ENCODE measurements around the gene PLCE1.
"Not testable (repeated sequence)": the region's sequence is repeated elsewhere in the genome, so short reads cannot be mapped to it uniquely, and the experiment has no call there.

Gene PLCE1

DNA sequence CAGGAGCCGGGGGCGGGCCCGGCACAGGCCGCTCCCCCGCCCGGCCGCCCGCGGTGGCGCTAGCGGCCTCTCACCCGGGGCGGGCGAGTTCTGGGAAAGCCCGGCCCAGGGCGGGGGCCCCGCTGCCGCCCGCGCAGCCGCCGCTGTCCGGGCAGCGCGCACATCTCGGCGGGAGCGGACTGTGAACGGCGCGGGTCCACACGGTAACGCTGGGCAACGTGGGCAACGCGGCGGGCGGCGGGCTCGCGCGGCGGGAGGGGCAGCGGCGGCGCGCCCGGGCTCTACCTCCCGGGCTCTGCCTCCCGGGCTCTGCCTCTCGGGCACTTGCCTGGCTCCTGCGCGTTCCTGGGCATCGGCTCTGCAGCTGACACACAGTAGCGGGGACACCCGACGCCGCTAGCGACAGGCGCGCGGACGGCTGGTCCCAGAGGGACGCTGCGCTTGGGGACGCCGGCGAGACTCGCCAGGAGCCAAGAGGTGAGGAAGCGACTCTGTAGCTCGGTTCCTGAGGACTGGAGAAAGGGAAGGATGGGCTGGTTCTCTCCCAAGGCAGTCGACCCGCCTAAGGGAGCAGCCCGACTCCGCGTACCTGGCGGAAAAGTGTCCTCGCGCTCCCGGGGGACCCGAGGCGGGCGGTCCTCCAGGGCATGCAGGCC is at the start of gene PLCE1:
Gene PLCE1, plus strand, starts transcription at position 150 of the 656 bp plus-strand sequence. CDS start 37,116 bp downstream, outside the sequence.
- no peak for DNase-seq (ENCODE audit: low read depth in 2 of 2)

DNA sequence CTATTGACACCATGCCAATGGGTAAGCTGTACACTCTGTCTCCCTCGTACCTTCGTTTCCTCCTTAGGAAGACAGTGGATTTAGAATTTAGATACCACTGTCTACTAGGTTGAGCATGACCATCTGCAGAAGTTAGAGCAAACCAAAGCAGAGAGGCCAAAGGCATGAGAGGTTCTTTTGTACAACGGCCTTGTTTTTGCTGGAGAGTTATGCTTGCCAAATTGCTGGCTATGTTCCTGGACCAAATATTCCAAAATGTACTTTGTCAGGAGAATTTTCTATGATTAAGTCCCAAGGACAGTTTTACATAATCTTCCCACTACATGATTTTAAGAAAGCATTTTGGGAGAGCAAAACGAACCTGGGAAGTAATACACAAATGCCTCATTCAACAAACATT is 47.9 kb upstream of the PLCE1 start:
- no peak for DNase-seq (ENCODE audit: low read depth in 2 of 2)

DNA sequence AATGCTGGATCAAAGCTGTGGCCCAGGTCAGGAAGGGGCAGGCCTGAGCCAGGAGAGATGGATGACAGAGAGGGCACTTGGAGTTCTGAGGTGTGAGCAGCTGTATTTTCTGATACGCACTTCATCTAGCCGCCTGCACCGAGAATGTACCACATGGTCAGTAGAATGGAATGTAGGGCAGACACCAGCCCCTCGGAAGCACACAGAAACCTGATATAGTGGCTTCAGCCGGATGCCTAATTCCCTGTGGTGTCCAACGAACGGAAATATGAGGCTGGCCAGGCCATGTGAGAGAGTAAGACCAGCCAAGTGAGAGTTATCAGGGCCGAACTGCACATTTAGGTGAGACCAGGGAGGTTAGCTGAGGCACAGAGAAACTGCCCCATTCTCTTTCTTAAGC is 46.7 kb upstream of the PLCE1 start:
- DNase-seq (ENCODE audit: low read depth in 2 of 2) = no peak

DNA sequence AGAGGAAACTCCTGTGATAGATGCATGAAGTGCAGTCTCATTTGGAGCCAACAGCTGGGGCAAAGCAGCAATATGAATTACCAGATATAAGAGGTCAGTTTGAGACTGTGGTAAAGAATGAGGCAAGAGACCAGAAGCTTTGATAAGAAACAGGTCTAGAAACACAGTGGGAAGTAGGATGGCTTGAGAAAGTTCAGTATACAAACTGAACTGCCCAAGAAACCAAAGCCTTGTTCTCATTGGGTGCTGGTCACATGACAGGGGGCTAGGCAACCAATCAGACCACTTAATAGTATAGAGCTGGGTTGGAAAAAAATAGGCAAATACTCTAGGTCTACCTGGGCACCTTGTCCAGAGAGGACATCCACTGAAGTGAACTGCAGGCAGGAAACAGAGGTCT is 46.2 kb upstream of the PLCE1 start:
- DNase-seq (ENCODE audit: low read depth in 2 of 2) = no peak

DNA sequence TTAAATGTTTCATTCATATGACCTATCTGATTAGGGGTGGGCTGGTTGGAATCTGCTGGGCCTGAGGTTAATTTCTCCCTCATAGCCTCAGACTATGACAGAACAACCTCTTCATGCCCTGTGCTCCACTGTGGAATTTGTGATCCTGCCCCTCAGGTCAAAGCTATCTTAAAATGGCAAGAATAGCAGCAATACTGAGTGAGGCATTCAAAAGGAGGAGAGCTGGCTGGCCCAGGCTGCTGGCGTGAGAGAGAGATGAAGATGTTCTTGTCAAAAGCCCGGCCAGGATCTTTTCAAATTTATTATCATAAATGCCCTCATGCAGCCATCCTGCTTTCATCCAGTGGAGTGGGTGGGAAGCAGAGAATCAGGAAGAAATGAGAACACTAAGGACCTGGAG is 41.8 kb upstream of the PLCE1 start:
- DNase-seq (ENCODE audit: low read depth in 2 of 2) = no peak

DNA sequence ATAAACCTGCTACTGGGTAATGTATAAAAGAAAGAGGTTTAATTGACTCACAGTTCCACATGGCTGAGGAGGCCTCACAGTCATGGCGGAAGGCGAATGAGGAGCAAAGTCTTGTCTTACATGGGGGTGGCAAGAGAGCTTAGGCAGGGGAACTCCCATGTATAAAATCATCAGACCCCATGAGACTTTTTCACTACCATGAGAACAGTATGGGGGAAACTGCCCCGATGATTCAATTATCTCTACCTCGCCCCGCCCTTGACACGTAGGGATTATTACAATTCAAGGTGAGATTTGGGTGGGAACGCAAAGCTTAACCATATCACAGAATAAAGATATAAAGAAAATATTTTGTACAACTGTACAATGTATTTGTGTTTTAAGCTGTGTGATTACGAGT is 39.4 kb upstream of the PLCE1 start:
- DNase-seq (ENCODE audit: low read depth in 2 of 2) = no peak

DNA sequence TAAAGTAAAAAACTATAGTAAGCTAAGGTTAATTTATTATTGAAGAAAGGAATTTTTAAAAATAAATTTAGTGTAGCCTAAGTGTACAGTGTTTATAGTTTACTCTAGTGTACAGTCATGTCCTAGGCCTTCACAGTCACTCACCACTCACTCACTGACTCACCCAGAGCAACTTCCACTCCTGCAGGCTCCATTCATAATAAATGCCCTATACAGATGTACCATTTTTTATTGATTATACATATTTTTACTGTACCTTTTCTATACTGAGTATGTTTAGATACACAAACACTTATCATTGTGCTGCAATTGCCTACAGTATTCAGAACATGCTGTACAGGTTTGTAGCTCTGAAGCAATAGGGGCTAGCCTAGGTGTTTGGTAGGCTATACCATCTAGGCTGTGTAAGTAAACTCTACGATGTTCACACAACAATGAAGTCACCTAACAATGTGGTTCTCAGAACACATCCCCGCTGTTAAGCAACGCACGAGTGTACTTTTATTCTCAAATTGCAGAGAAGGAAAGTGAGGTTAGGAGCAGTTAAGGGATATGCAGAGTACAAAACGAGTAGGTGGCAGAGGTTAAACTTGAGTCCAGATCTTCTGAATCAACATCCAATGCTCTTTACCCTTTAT is 38.9 kb upstream of the PLCE1 start:
- no peak for DNase-seq (ENCODE audit: low read depth in 2 of 2)

DNA sequence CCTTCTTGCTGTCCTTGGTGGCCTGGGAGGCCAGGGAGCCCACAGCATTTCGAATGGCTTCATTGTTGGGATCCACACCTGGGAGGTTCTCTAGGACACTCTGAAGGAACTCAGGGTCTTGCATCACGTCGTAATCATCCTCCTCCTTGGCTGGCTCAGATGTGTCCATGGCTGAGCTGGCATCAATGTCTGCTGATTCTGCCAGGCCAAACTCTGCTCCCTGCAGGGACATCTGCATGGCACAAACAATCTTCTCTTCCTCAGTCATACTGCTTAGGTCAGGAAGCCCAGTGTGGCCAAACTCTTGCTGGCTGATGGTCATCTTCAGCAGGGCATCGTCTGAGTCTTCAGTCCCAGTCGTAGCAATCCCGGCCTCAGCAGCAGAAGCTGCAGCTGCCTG is 34.9 kb upstream of the PLCE1 start:
- no peak for DNase-seq (ENCODE audit: low read depth in 2 of 2)

DNA sequence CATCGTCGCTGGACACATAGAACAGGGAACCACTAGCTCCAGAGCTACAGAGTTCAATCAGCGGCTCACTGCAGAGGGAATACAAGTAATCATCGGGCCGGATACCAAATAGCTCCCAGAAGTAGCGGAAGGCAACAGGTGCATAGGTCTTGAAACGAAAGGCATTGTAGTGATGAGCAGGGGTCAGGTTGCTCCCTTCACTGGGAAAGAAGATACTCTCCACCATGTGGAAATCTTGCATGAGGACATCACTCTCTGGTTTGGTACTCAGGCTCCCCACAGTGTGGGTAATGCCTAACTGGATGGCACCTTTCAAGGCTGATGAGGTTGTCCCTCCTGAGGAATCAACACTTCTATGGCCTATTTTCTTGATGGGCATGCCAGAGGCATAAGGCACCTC is 32.7 kb upstream of the PLCE1 start:
- not testable (repeated sequence) for DNase-seq (ENCODE audit: low read depth in 2 of 2)

DNA sequence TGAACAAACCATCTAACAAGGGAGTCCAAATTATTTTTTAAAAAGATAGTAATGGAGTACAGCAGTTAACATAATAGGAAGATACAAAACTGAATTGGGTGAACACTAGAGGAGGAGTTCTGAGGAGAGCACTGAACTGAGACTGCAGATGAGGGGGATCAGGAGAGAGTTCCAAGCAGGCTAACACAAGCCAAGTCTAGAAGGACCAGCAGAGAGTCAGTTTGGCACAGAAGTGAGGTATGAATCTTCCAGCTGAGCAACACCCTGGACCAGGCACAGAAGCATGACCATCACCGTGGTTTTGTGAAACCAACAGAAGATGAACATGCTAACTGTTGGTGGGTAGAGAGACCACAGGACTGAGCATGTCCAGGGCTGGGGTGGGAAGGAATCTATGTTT is 30.8 kb upstream of the PLCE1 start:
- DNase-seq (ENCODE audit: low read depth in 2 of 2) = no peak

DNA sequence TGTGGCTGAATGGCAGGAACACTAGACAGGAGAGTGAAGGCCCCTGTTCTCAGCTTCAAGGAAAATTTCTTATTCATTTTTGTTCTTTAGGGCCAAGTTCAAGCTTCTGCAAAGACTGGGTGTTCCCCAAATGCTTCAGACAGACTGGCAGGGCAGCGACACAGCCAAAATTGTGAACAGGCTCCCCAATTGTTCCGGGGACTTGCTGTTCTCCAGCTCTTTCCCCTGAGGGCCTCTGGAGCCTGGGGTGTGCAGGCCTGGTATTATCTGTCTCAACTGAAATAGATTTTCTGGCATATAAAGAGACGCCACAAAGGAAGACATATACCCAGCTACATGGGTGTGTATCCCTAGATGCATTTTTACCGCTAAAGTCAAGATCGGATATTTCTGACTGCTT is 30.3 kb upstream of the PLCE1 start:
- no peak for DNase-seq (ENCODE audit: low read depth in 2 of 2)

DNA sequence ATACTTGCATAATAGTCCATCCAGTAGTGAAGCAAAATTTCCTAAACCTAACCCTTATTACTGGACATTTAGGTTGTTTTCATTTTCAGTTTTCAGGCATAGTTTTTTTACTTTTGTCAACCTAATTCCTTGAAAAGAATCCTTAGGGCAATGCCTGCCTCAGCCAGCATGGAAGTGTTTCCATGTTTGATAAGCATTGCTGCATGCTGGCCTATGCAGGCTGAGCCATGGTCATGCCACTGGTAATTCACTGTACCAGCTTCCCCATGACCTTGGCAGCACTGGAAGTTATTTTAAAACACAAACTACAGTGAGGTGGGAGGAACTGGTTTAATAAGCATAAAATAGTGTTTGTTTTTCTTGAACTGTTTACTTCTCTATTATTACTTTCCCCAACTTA is 27.8 kb upstream of the PLCE1 start:
- no peak for DNase-seq (ENCODE audit: low read depth in 2 of 2)

DNA sequence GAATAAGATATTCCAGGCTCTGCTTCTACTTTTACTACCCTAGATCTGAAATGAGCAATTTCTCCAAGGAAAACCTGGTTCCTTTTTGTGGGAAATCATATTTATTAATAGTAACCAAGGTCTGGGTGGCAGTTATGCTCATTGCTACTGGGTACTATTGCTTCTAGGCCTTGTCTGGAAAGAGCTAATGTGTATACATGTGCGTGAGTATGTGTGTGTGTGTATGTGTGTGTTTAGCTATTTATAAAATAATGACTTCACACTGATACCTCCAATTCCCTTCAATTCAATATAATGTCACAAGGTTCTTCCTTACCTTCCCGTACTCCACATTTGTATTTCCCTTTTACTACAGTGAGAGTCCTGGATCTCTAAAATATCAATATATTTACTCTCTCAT is 26.0 kb upstream of the PLCE1 start:
- no peak for DNase-seq (ENCODE audit: low read depth in 2 of 2)

DNA sequence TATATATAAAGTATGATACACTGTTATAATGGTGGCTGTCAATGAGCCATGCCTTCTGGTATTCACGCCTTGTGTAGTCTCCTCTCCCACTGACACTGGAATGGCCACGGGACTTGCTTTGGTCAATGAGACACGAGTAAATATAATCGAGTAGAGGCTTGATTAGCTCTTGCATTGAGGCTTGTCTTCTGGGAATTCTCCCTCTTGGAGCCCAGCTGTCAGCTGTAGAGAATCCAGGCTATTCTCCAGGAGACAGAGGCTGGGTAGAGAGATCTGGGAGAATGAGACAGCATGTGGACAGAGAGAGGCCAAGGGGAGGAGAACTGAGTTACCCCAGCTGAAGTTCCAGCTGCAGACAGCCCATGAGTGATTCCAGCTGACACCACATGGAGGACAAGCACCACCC is 25.2 kb upstream of the PLCE1 start:
- no peak for DNase-seq (ENCODE audit: low read depth in 2 of 2)

DNA sequence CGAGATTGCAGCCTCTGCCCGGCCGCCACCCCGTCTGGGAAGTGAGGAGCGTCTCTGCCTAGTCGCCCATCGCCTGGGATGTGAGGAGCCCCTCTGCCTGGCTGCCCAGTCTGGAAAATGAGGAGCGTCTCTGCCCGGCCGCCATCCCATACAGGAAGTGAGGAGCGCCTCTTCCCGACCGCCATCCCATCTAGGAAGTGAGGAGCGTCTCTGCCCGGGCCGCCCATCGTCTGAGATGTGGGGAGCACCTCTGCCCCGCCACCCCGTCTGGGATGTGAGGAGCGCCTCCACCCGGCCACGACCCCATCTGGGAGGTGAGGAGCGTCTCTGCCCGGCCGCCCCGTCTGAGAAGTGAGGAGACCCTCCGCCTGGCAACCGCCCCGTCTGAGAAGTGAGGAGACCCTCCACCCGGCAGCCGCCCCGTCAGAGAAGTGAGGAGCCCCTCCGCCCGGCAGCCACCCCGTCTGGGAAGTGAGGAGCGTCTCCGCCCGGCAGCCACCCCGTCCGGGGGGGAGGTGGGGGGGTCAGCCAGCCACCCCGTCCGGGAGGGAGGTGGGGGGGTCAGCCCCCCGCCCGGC is 23.2 kb upstream of the PLCE1 start:
- DNase-seq (ENCODE audit: low read depth in 2 of 2) = not testable (repeated sequence)

DNA sequence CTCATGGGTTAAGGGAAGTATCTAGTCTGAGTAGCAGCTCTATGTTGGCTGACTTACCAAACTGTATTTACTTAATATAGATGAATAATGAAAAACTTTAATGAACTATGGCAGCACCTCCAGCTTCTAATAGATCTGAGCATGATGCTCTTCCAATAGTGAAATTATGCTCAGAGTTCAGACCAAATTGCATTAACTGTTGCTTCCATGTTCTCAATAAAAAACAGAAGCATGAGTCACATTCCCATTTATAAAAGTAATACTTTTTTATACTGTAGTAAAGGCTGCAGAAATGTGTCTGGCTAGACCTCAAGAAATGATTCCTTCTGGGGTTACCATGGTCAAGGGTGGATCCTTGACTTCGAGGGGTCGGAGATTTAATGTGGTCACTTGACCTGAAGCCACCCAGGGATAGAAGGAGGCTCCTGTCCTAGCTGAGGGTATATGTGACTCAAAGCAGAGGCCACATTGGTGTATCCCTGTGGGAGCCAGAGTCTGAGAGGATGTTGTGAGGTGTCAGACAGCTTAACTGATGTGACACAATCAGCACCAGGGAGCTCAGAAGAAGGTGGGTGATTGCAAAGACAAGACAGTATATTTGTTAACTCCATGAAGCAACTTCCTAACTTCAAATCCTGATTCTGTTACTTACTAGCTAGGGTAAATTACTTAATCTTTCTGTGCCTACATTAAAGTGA is 19.8 kb upstream of the PLCE1 start:
- DNase-seq (ENCODE audit: low read depth in 2 of 2) = no peak

DNA sequence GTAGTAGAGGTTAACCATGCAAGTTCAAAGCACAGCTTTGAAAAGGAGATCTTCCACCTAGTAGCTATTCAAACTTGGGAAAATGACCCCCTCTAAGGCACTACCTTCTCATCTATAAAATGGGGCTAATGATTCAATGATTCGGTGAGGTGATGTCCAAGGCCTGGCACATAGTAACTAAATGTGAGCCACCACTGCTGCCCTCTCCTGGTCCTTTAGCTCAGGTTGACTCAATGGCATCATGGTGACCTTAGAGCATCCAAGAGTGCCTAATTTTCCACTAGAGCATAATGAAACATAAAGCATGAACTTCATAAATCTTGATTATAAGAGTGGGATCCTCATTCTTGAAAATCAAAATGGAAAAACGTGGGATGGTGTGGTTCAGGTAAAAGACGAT is 16.3 kb upstream of the PLCE1 start:
- DNase-seq (ENCODE audit: low read depth in 2 of 2) = no peak

DNA sequence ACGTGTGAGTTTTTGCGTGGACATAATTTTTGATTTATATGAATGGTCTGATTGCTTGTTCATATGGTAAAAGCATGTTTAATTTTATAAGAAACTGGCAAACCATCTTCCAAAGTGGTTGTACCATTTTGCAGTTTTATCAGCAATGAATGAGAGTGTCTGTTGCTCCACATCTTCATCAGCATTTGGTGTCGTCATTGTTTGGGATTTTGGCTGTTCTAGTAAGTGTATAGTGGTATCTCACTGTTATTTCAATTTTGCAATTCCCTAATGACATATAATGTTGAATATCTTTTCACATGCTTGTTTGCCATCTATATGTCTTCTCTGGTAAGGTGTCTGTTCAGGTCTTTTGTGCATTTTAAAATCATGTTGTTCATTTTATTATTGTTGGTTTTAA is 13.2 kb upstream of the PLCE1 start:
- DNase-seq (ENCODE audit: low read depth in 2 of 2) = no peak

DNA sequence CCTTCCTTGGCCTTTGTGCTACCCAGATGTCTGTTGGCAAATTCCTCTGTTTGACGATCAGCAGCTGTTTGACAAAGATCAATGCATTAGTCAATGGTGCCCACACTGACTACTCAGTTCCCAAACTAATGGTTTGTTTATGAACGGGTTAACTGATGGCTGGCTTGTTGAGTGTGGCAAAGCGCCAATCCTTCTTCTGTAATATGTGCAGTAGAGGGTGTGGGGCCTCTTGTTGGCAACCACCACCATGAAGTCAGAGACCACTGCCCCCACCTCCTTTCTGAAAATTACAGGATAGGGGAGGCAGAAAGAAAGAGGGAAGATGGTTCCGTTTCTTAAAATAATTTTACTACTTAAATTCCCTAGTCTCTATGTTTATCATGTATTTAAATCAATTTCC is 2.6 kb upstream of the PLCE1 start:
- no peak for DNase-seq (ENCODE audit: low read depth in 2 of 2)

DNA sequence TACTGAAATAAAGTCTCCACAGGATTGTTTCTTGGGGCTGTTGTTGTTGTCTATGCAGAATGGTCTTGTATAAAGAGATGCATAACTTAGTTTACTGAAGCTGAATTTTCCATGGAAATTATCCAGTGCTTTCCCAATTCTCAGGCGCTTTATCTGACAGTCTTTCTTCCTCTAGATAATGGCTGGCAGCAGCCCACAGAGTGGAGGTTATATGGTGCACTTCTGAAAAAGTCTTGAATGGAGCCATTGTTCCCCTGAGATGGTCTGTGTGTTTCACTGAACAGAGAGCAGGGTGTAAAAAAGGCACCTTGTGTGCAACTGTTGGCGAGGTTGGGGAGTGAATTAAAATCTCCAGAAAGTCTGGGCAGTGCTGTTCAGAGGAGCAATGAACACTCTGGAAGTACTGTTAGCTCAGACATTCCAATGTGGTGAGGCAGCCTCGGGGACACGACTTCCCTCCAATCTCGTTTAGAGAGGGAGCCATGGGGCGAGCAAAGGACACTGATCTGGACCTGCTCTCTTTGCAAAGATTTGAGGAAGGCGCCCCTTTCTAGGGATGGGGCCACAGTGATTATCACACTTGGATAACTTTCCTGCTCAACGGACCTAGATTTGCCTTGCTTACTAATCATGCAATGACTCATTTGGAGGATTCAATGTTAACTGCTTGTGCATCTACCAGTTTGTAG is 2.0 kb upstream of the PLCE1 start:
- no peak for DNase-seq (ENCODE audit: low read depth in 2 of 2)

DNA sequence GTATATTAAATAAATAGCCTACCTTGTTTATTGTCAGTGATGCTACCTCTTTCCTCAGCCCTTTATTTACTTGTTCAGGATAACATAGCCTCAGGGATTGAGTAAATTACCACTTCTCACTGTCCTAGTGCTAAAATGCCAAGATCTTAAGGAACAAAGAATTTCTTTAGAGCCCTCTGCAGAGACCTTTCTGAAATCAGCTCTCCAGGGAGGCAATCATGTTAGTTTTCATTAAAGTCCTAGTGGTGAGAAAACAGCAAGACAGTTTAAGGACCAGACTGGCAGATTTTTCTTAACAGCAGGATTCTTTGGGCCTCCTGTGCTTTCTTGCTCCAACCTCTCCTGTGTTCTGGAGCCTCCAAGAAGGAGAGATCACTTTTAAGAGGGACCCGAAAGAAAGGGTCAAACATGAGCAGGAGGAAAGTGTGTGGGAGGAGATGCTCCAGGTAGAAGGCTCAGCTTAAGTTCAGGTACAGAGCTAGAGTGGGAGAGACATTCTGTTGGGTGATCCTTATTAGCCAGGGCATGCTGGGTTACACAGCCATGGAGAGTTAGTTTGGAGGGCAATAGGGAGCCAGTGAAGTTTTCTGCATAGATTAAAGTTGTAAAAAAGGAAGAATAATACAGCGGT is 1.2 kb upstream of the PLCE1 start:
- DNase-seq (ENCODE audit: low read depth in 2 of 2) = no peak

DNA sequence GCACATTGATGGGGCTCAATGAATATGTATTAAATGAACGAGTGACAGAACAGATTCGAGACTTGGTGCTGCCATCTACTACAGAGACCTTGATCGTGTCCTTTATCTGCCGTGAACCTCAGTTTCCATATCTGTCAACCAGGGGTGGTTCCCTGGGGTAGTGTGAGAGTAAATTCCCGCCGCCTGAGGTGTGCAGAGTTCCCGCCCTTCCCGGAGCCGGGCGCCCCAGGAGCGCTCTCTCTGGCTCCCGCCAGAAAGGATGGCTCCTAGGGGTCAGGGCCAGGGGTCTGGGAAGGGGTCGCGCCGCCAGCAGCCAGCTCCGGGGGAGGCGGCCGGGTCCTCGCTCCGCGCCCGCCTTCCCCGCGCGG is 333 bp upstream of the PLCE1 start:
- no peak for DNase-seq (ENCODE audit: low read depth in 2 of 2)

Measured in stimulated activated CD4-positive, alpha-beta T cell treated with anti-CD3 and anti-CD28 coated beads, Interleukin-1b, Interleukin-23, amount 100 ng/mL, for 1 hour (primary cell).